Fibroblast of pulmonary artery (primary cell): ENCODE measurements around the gene C12orf42.

Experiments used
- DNase-seq: peaks from one replicate; pipeline ENCODE4 v3.0.0-alpha.2; 2010; ENCODE audit warnings: low read depth
- H3K4me3 ChIP-seq: replicated peaks from 2 replicates; pipeline ENCODE4 v1.5.1; 2011; ENCODE audit warnings: low read depth, mild to moderate bottlenecking, control low read depth, low read length, moderate library complexity
- TF ChIP-seq, protein P1 (sequence below): IDR thresholded peaks from 2 replicates; pipeline ENCODE4 v1.5.1; 2011; ENCODE audit warnings: mild to moderate bottlenecking, control low read depth, low read length, inconsistent platforms; ENCODE audit errors: missing control alignments

Gene C12orf42

DNA sequence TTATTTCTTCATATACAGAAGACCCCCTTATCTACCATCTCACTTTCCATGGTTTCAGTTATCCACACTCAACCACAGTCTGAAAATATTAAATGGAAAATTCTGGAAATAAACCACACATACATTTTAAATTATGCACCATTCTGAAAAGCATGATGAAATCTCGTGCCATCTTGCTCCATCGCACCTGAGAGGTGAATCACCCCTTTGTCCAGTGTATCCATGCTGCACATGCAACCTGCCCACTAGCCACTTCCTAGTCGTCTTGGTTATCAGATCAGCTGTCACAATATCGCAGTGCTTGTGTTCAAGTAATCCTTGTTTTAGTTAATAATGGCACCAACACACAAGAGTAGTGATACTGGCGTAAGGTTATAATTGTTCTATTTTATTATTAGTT lies 145.7 kb downstream of the C12orf42 start:
- no peak overlapping the region for H3K4me3 ChIP-seq
- TF ChIP-seq, protein P1, sequence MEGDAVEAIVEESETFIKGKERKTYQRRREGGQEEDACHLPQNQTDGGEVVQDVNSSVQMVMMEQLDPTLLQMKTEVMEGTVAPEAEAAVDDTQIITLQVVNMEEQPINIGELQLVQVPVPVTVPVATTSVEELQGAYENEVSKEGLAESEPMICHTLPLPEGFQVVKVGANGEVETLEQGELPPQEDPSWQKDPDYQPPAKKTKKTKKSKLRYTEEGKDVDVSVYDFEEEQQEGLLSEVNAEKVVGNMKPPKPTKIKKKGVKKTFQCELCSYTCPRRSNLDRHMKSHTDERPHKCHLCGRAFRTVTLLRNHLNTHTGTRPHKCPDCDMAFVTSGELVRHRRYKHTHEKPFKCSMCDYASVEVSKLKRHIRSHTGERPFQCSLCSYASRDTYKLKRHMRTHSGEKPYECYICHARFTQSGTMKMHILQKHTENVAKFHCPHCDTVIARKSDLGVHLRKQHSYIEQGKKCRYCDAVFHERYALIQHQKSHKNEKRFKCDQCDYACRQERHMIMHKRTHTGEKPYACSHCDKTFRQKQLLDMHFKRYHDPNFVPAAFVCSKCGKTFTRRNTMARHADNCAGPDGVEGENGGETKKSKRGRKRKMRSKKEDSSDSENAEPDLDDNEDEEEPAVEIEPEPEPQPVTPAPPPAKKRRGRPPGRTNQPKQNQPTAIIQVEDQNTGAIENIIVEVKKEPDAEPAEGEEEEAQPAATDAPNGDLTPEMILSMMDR = no peak
- no peak for DNase-seq

DNA sequence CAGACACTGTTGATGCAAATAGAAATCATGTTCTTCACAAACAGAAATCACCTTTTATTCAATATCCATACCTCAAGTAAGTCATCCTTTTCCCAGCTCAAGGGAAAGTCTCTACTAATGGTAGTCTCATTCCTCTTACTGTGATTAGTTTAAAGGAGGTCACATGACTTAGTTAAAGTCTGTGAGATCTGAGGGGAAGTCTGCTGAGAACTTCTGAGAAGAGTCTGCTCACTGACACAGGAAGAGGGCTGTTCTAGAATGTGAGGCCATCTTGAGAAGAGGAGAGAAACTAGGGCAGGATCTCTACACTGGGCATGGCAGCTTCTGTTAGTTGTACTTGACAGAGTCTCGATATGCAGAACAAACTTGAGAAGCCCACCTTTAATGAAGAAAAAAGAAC lies 146.8 kb downstream of the C12orf42 start:
- TF ChIP-seq, protein P1 = no peak
- no peak overlapping the region for H3K4me3 ChIP-seq
- no peak for DNase-seq

DNA sequence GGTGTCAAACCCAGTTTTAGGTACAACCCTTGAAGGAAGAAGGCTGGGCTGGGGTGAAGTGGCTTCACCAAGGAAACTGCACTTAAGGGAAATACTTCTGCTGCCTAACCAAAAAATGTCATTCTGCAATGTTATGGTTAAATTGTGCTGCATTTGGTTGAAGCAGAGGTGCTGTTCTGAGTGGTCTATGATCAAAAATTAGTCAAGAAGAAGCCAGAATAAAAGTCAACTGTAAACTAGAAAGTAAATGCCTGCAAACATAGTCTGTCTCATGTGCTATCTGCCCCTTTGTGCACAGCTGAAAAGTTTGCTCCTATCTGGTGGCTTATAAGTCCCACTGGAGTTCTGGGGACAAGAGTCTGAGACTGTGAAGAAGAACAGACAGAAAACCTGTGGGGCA lies 158.8 kb downstream of the C12orf42 start:
- no peak for DNase-seq
- TF ChIP-seq, protein P1 = no peak
- H3K4me3 ChIP-seq = no peak overlapping the region

DNA sequence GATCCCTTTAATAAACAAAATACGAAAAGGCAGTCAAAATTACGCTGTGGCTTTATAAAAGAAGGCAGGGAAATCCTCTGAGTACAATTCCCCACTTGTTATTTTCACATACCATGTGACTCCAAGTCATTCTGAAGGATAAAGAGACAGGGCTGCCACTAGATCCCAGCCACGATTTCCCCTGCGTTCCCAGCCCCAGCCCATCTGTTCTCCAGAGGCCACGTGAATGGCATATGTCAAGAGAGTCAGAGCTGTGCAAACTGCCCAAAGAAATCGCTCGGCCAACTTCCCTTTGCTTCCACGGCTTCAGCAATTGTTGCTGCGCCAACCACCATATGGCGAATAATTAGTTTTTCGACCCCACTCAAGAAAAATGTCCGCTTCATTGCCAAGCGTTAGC lies 161.3 kb downstream of the C12orf42 start:
- no peak for DNase-seq
- no peak overlapping the region for H3K4me3 ChIP-seq
- TF ChIP-seq, protein P1 = no peak

DNA sequence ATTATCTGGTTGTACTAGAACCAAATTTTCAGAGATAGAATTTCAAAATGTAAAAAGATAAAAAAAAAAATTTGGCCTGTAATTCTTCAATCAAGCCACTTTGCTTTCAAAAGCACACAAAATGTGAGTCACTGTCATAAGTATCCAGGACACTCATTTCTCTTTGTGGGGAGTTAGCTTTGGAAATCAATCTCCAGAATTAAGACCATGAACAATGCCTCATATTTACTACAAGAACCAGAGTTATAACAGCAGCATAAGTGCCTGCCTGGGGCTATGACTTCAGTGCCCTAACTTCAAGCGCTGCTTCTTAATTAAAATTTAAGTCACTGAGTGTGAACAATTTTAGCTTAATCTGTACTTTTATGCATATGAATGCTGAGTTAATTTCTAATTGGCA lies 162.1 kb downstream of the C12orf42 start:
- H3K4me3 ChIP-seq = no peak overlapping the region
- TF ChIP-seq, protein P1 = no peak
- DNase-seq = no peak

DNA sequence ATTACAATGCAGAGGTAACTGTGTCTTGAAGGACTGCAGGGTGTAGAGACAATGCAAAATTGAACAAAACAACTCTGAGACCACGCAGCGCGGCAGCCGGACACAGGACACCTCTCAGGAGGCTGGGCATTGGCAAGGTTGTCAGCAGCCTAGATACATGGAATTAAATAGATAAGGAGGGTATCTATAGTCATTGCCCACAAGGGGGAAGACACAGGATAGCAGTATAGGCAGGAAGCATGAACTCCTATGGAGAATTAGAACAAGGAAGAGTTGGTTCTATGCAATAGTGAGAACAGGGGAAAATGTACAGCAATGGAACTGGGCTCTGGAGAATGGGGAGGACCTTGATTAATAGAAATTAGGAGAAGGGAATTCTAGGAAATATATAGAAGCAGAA lies 164.1 kb downstream of the C12orf42 start:
- H3K4me3 ChIP-seq = no peak overlapping the region
- no peak for DNase-seq
- TF ChIP-seq, protein P1 = no peak

DNA sequence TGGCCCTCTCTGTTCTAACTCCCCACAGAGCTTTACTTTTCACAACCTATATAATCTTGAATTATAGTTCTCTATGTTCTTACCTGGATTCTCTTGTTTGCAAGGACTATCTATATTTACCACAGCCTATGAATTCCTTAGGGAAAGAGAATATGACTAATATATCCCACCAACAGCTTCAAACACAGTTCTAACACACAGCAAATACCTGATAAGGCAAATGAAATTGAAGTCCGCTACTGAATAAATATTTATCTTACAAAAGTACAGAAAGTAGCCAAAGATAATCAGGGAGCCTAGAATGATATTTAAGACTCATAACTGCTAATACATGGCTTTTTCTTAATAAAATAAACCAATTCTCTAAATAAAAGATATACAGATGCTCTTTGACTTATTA lies 165.1 kb downstream of the C12orf42 start:
- no peak for DNase-seq
- TF ChIP-seq, protein P1 = no peak

More for the DNA sequence above, 165.1 kb downstream of the C12orf42 start:
- no peak overlapping the region for H3K4me3 ChIP-seq
